HG03196 (cell line): Measurements from ENCODE around the gene AHCYL2.
"Not testable (repeated sequence)": the region's sequence is repeated elsewhere in the genome, so short reads cannot be mapped to it uniquely, and the experiment has no call there.

Experiments used
- ATAC-seq: cut with Tn5 transposase; IDR thresholded peaks from one replicate; pipeline ENCODE4 v1.9.1; 2021; ENCODE audit not compliant: unreplicated experiment

The AHCYL2 gene

GRCh38 chr7:129446925-129447324, 222.1 kb downstream of the AHCYL2 start:
- ATAC-seq: not testable (repeated sequence)

DNA sequence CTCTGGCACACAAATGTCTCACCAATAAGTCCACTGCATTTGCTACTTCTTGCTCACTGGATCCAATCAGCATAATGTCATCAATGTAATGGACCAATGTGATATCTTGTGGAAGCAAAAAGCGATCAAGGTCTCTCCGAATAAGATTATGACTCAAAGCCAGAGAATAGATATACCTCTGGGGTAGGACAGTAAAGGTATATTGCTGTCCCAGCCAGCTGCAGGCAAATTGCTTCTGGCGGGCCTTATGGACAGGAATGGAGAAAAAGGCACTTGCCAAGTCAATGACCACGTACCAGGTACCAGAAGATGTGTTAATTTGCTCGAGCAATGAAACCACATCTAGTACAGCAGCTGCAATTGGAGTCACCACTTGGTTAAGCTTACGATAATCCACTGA, 222.6 kb downstream of the AHCYL2 start:
- not testable (repeated sequence) for ATAC-seq

DNA sequence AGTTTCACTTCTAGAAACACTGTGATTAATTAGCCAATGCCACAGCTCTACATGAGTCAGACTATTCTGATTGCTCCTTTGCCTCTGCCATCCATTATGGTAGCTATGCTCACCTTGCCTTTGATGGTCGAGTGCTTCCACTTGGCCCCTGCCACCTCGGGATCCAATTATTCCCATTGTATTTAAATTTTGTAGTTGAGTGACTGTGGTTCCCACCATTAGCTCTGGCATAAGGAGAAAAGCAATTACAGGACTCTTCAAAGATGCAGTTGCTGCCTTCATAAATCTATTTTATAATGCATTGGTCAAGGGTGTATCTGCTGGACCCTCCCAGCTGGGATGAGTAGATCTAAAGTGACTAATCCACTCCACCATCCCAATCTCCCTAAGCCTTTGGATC, 223.8 kb downstream of the AHCYL2 start:
- ATAC-seq: not testable (repeated sequence)

- ATAC-seq: no peak
Observed at GRCh38 chr7:129450295-129450694, 225.5 kb downstream of the AHCYL2 start.

- ATAC-seq: no peak
Observed at GRCh38 chr7:129452589-129453231, 227.9 kb downstream of the AHCYL2 start.

GRCh38 chr7:129453510-129454248, 228.8 kb downstream of the AHCYL2 start:
- ATAC-seq: no peak

DNA sequence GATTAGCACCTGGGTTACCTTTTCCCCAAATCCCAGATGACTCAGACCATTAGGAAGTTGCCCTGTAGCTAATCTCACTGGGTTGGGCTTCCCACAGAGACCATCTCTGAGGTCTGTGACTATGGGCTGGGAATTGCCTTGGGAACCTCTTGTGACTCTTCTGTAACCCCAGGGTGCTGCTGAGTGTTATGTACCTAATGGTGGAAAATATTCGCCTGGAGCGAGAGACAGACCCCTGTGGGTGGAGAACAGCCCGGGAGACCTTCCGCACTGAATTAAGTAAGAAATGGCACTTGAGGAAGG, 229.4 kb downstream of the AHCYL2 start:
- no peak for ATAC-seq

GRCh38 chr7:129456421-129456820, 231.6 kb downstream of the AHCYL2 start:
- no peak for ATAC-seq

DNA sequence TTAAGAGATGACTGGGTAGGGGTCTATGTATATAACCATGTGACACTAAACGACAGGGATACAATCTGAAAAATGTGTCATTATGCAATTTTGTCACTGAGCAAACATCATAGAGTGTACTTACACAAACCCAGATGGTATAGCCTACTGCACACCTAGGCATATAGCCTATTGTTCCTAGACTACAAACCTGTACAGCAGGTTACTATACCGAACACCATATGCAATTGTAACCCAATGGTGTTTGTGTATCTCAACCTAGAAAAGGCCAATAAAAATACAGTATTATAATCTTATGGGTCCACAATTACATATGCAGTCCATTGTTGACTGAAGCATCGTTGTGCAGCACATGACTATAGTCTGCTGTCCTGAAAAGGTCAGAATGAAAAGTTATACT, 232.3 kb downstream of the AHCYL2 start:
- ATAC-seq: no peak

DNA sequence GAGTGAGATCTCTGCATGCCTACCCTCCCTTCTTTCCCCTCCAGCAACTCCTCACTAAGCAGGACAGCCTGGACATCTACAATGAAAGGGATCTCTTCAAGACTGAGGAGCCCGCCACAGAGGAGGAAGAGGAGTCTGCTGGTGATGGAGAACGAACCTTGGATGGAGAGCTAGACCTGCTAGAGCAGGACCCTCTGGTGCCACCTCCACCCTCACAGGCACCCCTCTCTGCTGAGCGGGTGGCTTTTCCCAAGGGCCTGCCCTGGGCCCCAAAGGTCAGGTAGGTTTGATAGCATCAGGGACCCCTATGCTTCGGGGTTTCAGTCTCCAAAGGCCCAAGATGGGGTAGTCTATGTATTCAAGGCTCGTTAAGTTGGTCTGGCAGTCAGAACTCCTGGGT, 233.3 kb downstream of the AHCYL2 start:
- no peak for ATAC-seq

GRCh38 chr7:129461809-129462208, 237.0 kb downstream of the AHCYL2 start:
- ATAC-seq: no peak

DNA sequence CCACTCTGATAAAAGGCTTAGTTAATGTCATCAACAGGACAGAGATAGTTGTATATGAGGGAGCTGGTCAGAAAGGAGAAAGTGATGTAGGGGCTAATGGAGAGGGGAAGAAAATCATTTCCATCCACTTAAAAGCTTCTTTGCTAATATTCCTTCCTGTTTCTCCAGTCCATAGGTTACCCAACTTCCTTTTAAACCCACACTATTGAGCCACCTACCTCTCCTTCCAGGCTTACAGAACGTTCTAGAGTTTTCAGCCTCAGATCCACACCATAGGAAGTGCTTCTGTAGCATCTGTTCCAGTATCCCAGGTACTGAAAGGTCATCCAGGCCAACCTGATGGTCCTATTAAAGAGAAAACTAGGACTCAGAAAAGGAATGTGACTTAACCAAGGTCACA, 237.6 kb downstream of the AHCYL2 start:
- ATAC-seq: no peak

GRCh38 chr7:129464194-129464593, 239.4 kb downstream of the AHCYL2 start:
- ATAC-seq: no peak

GRCh38 chr7:129465080-129465479, 240.2 kb downstream of the AHCYL2 start:
- no peak for ATAC-seq

DNA sequence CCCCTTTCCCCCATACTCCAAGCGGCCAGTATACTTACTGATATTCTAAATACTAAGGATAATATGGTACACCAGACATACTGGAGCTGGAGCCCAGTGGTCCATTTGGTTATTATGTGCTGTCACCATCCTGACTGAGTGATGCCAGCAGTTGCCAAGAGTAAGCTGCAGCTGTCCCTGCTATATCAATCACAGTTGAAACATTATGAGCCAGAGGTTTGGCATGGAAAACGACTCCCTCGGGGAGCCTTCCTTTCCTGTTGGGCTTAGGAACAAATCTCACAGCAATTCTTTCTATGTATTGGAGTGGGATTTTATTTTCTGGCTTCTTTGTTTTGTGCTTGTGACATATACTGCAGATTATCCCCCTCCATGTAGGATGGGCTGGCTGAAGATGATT, 242.0 kb downstream of the AHCYL2 start:
- no peak for ATAC-seq

GRCh38 chr7:129468087-129468486, 243.3 kb downstream of the AHCYL2 start:
- ATAC-seq: no peak

DNA sequence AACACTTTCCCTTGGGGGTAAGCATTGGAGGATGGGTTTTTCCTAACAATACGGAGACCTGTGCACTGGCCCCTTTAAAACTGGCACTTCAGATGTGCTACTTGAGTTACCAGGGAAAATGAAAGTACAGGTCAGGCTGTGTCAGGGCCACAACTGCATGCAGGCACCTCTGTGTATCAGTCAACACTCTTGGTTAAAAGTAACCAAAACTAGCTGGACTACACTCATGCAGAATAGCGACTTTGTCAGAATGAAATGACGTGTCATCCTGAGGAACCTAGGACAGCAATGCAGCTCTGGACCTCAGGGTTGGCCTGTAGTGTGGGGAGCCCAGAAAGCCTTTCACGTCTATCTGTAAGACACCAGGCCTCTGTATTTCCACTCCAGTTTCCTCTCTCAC, 243.7 kb downstream of the AHCYL2 start:
- ATAC-seq: no peak

DNA sequence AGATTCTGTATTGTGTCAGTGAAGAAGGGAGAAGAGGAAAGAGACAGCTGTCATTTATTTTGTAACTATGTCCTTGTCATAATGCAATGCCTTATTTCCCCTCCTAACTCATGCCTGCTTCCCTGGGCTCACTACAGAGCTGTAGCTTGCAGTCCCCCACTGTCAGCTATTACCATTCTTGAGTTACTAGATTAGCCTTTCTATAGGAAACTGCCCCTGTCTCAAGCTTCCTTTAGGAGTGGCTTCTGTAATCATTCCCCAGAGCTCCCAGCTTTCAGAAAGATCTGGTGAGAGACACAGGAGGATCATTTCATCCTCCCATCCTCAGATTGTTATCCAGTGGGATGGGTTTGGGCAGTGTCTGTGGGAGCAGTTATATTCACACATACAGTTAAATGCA, 245.1 kb downstream of the AHCYL2 start:
- no peak for ATAC-seq

GRCh38 chr7:129470411-129470810, 245.6 kb downstream of the AHCYL2 start:
- ATAC-seq: no peak

DNA sequence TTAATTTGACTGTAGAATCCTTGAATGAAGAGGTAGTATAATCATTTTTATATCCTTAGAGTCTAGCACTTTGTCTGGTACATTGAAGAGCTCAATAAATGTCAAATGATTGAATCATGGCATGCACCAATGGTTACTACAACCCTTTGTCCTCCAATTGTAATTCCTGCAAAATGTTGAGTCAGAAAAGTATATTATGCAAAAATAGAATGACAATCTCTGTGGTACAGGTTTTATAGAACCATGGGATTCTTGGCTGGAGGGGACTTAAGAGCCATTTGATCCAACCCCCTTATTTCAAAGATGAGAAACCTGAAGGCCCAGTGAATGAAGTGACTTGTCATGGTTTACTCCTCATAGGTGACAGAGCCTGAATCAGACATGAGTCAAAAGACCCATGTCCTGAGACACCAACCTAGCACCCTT, 246.6 kb downstream of the AHCYL2 start:
- no peak for ATAC-seq

- not testable (repeated sequence) for ATAC-seq
Observed at GRCh38 chr7:129475931-129476330, 251.1 kb downstream of the AHCYL2 start.

DNA sequence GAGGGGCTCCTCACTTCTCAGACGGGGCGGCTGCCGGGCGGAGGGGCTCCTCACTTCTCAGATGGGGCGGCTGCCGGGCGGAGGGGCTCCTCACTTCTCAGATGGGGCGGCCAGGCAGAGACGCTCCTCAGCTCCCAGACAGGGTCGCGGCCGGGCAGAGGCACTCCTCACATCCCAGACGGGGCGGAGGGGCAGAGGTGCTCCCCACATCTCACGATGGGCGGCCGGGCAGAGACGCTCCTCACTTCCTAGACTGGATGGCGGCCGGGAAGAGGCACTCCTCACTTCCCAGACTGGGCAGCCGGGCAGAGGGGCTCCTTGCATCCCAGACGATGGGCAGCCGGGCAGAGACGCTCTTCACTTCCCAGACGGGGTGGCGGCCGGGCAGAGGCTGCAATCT, 251.6 kb downstream of the AHCYL2 start:
- ATAC-seq: not testable (repeated sequence)
